ENCODE results near the gene CPSF4. TPM values are rescaled to one million over a fixed set of nuclear protein-coding genes. Genes with fewer than 3 reads are reported as not detected.

Gene CPSF4
- total and polyA plus RNA-seq, 2 donors (not counting 1 experiment from before 2014, with no cell fraction given) = 52.9 to 63.2 TPM

- no peaks in the 10 kb centered on the region for H3K27me3 Mint-ChIP-seq
- H3K4me3 ChIP-seq (ENCODE audit: control extremely low read depth in 1 of 5, extremely low read depth in 1 of 5, insufficient read depth in 1 of 5, low read depth in 2 of 5, low read length in 4 of 5) = no peak overlapping the region
- no peak overlapping the region for H3K4me2 ChIP-seq (replicated peaks; ENCODE audit: low read depth, low read length, poor library complexity, severe bottlenecking)
- H3K27ac Mint-ChIP-seq = no peak overlapping the region
- POLR2A ChIA-PET = no interaction called here
- peaks cover 84% of the 10 kb centered on the region for H3K79me2 ChIP-seq (ENCODE audit: control insufficient read depth, insufficient read depth, low read length)
- DNase-seq (no peak), ATAC-seq (ENCODE audit: low read depth) (no peak)
- 96% methylated on average over 2 of the region's 2 CpGs for WGBS (ENCODE audit: insufficient coverage)
- peaks cover 0 to 44% of the 10 kb centered on the region in 2 experiments for H3K36me3 ChIP-seq (replicated peaks in 1 of 2; ENCODE audit: control extremely low read depth in 1 of 2, control insufficient read depth in 1 of 2, extremely low read depth in 1 of 2, insufficient read depth in 2 of 2, low read length in 1 of 2)
- no peak overlapping the region for H2AFZ ChIP-seq (ENCODE audit: insufficient read depth, low read depth, low read length, poor library complexity, severe bottlenecking)
- peaks cover 9 to 17% of the 10 kb centered on the region in 2 donors for H3K4me1 ChIP-seq (ENCODE audit: control insufficient read depth in 2 of 2, insufficient read depth in 2 of 2, low read length in 2 of 2)
- H3K27ac ChIP-seq (ENCODE audit: low read length in 2 of 2) = no peak overlapping the region
- H3K27me3 ChIP-seq (replicated peaks in 1 of 4; ENCODE audit: control extremely low read depth in 1 of 4, control insufficient read depth in 3 of 4, insufficient read depth in 4 of 4, low read length in 3 of 4) = no peaks in the 10 kb centered on the region
- H3K4me1 Mint-ChIP-seq = peaks cover 27% of the 10 kb centered on the region
- no peak for TF ChIP-seq EZH2 (IDR thresholded peaks at IDR 0.05; ENCODE audit: borderline replicate concordance, insufficient read depth, low read depth, low read length, poor library complexity, severe bottlenecking)
- TF ChIP-seq CTCF (IDR thresholded peaks at IDR 0.05) = no peak
- no peak overlapping the region for H3K4me3 Mint-ChIP-seq
- peaks cover 55% of the 10 kb centered on the region for H4K20me1 ChIP-seq (ENCODE audit: control insufficient read depth, insufficient read depth, low read length, poor library complexity, severe bottlenecking)
- H3K9ac ChIP-seq (ENCODE audit: low read length) = no peak overlapping the region
- no peaks in the 10 kb centered on the region for H3K9me3 Mint-ChIP-seq (ENCODE audit: insufficient read depth)
- no peaks in the 10 kb centered on the region for H3K9me3 ChIP-seq (ENCODE audit: control extremely low read depth in 1 of 3, control insufficient read depth in 2 of 3, insufficient read depth in 1 of 3, low read length in 2 of 3)
- intact Hi-C loops (cut with micrococcal nuclease) = no loop called here
- CTCF ChIA-PET = no interaction called here
Observed at GRCh38 chr7:99461221-99461620, 22.5 kb downstream of the CPSF4 start.

GRCh38 chr7:99465421-99465768, 26.7 kb downstream of the CPSF4 start:
- Mint-ChIP-seq H3K4me3 (peak overlapping the region; percentile 99), H3K27me3 (no peaks in the 10 kb centered on the region), H3K9me3 (ENCODE audit: insufficient read depth) (no peaks in the 10 kb centered on the region), H3K27ac (peak overlapping the region; percentile 89), H3K4me1 (peaks cover 25% of the 10 kb centered on the region)
- Histone ChIP-seq H3K4me3 (ENCODE audit: control extremely low read depth in 1 of 5, extremely low read depth in 1 of 5, insufficient read depth in 1 of 5, low read depth in 2 of 5, low read length in 4 of 5) (peak overlapping the region; percentile 80 to 96 (median 83)), H3K79me2 (ENCODE audit: control insufficient read depth, insufficient read depth, low read length) (peaks cover 64% of the 10 kb centered on the region), H3K9ac (ENCODE audit: low read length) (peak overlapping the region; percentile 87), H2AFZ (ENCODE audit: insufficient read depth, low read depth, low read length, poor library complexity, severe bottlenecking) (peak overlapping the region; percentile 84), H3K27me3 (replicated peaks in 1 of 4; ENCODE audit: control extremely low read depth in 1 of 4, control insufficient read depth in 3 of 4, insufficient read depth in 4 of 4, low read length in 3 of 4) (no peaks in the 10 kb centered on the region), H3K9me3 (ENCODE audit: control extremely low read depth in 1 of 3, control insufficient read depth in 2 of 3, insufficient read depth in 1 of 3, low read length in 2 of 3) (no peaks in the 10 kb centered on the region), H3K4me1 (ENCODE audit: control insufficient read depth in 2 of 2, insufficient read depth in 2 of 2, low read length in 2 of 2) (peaks cover 9 to 23% of the 10 kb centered on the region in 2 donors), H3K36me3 (replicated peaks in 1 of 2; ENCODE audit: control extremely low read depth in 1 of 2, control insufficient read depth in 1 of 2, extremely low read depth in 1 of 2, insufficient read depth in 2 of 2, low read length in 1 of 2) (peaks cover 0 to 17% of the 10 kb centered on the region in 2 experiments), H3K27ac (ENCODE audit: low read length in 2 of 2) (peak overlapping the region; percentile 50 to 80), H3K4me2 (replicated peaks; ENCODE audit: low read depth, low read length, poor library complexity, severe bottlenecking) (peak overlapping the region; percentile 83), H4K20me1 (ENCODE audit: control insufficient read depth, insufficient read depth, low read length, poor library complexity, severe bottlenecking) (peaks cover 20% of the 10 kb centered on the region)
- WGBS (ENCODE audit: insufficient coverage) = 3% methylated on average over 9 of the region's 9 CpGs
- ChIA-PET POLR2A (interaction anchor here (1.4 kb wide), 1 partner anchor 57 kb away, joined by 5 read pairs; the partner anchor contains the start of genes BUD31 and PDAP1), CTCF (no interaction called here)
- intact Hi-C loops (cut with micrococcal nuclease) = no loop called here
- DNase-seq = no peak
- ATAC-seq (ENCODE audit: low read depth) = no peak
- no peak for TF ChIP-seq EZH2 (IDR thresholded peaks at IDR 0.05; ENCODE audit: borderline replicate concordance, insufficient read depth, low read depth, low read length, poor library complexity, severe bottlenecking)
- no peak for TF ChIP-seq CTCF (IDR thresholded peaks at IDR 0.05)
